WTC11 (cell line): ENCODE data around the gene UNC79.

Source experiments
- CBFB ChIP-seq: sonication (generic); formaldehyde crosslinking; IDR thresholded peaks from 2 replicates; pipeline ENCODE4 v1.8.1; 2022; ENCODE audit warnings: mild to moderate bottlenecking, low read depth, missing genetic modification reagents
- CREB1 ChIP-seq: sonication (generic); formaldehyde crosslinking; IDR thresholded peaks from 2 replicates; pipeline ENCODE4 v1.8.0; 2023; ENCODE audit warnings: mild to moderate bottlenecking, missing genetic modification reagents
- ESRRA ChIP-seq: sonication (generic); formaldehyde crosslinking; IDR thresholded peaks from 2 replicates; pipeline ENCODE4 v1.8.1; 2022; ENCODE audit warnings: mild to moderate bottlenecking, missing genetic modification reagents, borderline replicate concordance
- MXD4 ChIP-seq: fragments of 250-450 bp; sonication (Bioruptor Pico); IDR thresholded peaks from 2 replicates; pipeline ENCODE4 v1.8.0; 2021; ENCODE audit warnings: mild to moderate bottlenecking, moderate library complexity, borderline replicate concordance
- NR1H2 ChIP-seq: sonication (generic); formaldehyde crosslinking; IDR thresholded peaks from 2 replicates; pipeline ENCODE4 v1.9.0; 2021; ENCODE audit warnings: mild to moderate bottlenecking, moderate library complexity, missing genetic modification reagents
- TEAD1 ChIP-seq: sonication (generic); formaldehyde crosslinking; IDR thresholded peaks from 2 replicates; pipeline ENCODE4 v1.8.0; 2022; ENCODE audit warnings: mild to moderate bottlenecking, missing genetic modification reagents
- TF ChIP-seq, protein P1 (sequence below): fragments of 200-600 bp; IDR thresholded peaks from 2 replicates; pipeline ENCODE4 v1.8.0; 2022; ENCODE audit warnings: antibody characterized with exemption
- TF ChIP-seq, protein P2 (sequence below): sonication (generic); formaldehyde crosslinking; IDR thresholded peaks from 2 replicates; pipeline ENCODE4 v1.8.1; 2023; ENCODE audit warnings: mild to moderate bottlenecking, missing genetic modification reagents

DNA sequence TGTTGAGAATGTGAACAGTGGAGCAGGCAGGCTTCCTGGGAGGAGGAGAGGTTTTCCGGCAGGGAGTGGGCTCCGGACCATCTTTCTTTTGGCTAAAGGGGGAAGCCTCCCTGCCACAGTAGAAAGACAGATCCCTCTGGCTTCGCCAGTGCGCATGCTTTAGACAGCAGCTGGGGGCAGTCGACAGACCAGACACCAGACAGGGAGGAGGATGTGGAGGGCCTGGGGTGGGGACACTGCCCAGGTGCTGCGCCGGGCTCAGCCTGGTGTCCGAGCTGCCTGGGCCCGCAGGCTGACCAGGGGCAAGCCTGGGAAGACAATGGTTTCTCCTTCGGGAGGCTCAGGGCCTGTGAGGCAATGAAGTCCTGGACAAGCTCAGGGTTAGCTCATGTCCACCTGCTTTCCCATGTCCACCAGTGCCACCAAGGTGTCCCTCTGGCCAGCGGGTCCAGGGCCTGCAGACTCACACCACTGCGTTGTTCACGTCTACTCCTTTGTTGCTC is 290.3 kb downstream of the UNC79 start:
- no peak for TF ChIP-seq MXD4
- TF ChIP-seq, protein P1, sequence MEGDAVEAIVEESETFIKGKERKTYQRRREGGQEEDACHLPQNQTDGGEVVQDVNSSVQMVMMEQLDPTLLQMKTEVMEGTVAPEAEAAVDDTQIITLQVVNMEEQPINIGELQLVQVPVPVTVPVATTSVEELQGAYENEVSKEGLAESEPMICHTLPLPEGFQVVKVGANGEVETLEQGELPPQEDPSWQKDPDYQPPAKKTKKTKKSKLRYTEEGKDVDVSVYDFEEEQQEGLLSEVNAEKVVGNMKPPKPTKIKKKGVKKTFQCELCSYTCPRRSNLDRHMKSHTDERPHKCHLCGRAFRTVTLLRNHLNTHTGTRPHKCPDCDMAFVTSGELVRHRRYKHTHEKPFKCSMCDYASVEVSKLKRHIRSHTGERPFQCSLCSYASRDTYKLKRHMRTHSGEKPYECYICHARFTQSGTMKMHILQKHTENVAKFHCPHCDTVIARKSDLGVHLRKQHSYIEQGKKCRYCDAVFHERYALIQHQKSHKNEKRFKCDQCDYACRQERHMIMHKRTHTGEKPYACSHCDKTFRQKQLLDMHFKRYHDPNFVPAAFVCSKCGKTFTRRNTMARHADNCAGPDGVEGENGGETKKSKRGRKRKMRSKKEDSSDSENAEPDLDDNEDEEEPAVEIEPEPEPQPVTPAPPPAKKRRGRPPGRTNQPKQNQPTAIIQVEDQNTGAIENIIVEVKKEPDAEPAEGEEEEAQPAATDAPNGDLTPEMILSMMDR = no peak
- no peak for TF ChIP-seq NR1H2
- no peak for TF ChIP-seq TEAD1 (CRISPR knock-in tag)
- no peak for TF ChIP-seq ESRRA (CRISPR knock-in tag)
- no peak for TF ChIP-seq CREB1 (CRISPR knock-in tag)
- TF ChIP-seq CBFB (CRISPR knock-in tag) = no peak
- TF ChIP-seq, protein P2, sequence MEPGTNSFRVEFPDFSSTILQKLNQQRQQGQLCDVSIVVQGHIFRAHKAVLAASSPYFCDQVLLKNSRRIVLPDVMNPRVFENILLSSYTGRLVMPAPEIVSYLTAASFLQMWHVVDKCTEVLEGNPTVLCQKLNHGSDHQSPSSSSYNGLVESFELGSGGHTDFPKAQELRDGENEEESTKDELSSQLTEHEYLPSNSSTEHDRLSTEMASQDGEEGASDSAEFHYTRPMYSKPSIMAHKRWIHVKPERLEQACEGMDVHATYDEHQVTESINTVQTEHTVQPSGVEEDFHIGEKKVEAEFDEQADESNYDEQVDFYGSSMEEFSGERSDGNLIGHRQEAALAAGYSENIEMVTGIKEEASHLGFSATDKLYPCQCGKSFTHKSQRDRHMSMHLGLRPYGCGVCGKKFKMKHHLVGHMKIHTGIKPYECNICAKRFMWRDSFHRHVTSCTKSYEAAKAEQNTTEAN (CRISPR knock-in tag) = no peak
